Stimulated activated naive CD4-positive, alpha-beta T cell treated with Interleukin-2 at 50 U/mL for 16 hours (primary cell): ENCODE measurements around the gene SORCS2.

Source experiments
- DNase-seq: peaks from one replicate; lab custom pipeline; 2025; lab: John Stamatoyannopoulos, UW

Gene SORCS2

DNA sequence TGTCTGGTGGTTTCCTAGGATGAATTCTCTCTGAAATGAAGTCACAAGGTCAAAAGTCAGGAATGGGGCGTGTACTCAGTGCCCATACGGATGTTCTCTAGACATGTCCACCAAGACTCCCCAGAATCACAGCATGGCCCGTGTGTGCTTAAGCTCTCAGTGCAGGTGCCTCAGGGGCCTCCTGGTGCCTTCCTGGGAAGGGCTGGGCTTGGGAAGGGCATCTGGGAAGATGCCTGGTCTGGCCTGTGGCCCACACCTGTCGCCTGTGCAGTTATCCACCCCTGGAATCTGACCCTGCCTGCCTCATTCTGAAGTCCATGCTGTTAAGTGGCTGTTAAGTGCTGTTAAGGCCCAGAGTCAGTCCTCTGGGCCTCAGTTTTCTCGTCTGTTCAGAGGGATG, 31.2 kb downstream of the SORCS2 start:
- no peak for DNase-seq

DNA sequence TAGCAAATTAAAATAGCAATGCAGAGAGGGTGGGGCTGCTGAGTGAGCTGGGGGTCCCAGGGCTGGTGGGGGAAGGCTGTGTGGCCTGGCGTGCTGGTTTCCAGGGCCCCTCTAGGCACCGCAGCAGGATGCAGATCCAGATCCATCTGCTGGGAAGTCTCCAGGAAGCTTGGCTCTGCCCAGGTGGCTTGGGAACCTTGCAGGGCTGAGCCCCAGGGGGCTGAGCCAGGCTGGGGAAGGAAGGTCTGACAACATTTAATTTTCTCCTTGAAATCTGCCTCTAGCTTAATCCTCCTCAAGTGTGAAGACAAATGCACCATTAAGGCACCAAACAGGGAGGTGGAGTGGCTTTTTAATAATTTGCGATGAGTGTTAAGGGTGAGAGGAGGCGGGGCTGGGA, 31.7 kb downstream of the SORCS2 start:
- DNase-seq = no peak

- no peak for DNase-seq
Observed at GRCh38 chr4:7224878-7225533, 32.7 kb downstream of the SORCS2 start.

DNA sequence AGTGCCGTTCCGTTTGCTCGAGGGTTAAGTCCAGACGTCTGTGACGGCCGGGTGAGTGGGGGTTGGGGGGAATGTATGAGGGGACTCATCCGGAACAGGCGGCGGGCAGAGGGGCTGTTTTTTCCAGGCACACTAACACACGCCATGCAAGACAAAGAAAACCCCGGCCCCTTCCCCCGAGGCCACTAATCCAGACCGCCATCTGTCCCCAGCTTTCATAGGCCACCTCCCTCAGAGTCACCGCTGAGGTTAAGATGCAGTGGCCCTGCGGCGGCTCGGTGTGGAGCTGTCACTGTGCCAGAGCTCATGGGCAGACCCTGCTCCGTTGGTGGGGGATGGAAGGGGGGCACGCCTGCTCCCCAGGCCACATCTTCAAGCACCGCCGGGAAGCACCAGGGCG, 34.1 kb downstream of the SORCS2 start:
- DNase-seq = no peak

DNA sequence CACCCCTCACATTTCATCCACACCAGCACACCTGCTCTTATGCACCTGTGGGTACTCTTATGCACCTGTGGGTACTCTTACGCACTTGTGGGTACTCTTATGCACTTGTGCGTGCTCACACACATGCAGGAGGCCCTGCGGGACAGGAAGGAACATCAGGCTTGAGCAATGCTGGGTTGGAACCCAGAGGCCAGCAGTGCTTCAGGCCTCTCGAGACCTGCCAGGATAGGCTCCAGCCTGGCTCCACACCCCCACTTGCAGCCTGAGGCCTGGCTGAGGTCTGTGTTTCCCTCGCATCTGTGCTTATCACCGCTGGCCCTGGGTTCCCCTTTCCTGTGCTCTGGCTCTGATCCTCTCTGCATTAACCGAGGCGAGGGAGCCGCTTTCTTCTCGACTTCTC, 34.7 kb downstream of the SORCS2 start:
- no peak for DNase-seq

GRCh38 chr4:7228734-7229133, 36.4 kb downstream of the SORCS2 start:
- DNase-seq = no peak

DNA sequence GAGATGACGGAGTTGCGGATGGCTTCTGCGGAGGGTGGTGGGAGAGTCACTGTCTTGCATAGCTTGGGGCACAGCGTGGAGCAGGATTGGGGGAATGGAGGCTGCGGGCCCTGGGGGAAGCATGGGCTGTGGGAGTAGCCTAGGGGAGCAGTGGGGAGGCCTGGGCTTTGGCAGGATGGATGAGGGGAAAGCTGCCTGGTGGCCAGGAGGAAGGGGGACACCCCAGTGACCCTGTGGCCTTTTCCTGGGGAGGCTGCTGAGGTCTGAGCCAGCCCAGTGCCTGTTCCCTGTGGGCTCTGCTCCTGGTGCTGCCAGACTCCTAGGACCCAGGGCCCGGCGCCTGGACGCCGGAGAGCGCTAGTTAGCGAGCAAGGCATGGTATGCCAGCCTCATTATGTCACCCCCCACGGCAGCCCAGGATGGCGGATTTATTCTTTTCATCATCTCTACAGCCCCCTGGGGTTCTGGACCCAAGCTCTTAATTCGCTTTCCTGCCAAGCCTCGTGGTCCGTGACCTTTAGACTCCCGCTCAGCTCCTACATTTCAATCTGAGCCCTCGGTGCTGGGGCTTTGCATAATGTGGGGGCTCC, 39.8 kb downstream of the SORCS2 start:
- no peak for DNase-seq

GRCh38 chr4:7233006-7233580, 40.8 kb downstream of the SORCS2 start:
- no peak for DNase-seq

- no peak for DNase-seq
Observed at GRCh38 chr4:7233601-7234000, 41.3 kb downstream of the SORCS2 start.

- DNase-seq = no peak
Observed at GRCh38 chr4:7234355-7235029, 42.2 kb downstream of the SORCS2 start.

DNA sequence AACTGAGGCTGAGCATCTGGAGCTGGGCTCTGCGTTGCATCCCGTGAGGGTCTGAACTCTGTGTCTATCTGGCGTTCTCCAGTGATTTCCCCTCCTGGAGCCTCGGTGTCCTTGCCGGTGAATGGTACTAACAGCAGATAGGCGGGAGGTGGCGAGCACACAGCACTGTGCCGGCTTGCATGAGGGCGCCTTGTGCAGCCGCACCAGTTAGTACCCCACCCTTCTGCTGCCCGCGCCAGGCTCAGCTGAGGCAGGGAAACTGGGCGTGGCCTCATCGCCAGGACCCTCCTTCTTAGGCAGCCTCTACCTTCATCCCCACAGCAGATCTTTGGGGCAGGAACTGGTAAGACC, 42.7 kb downstream of the SORCS2 start:
- DNase-seq = no peak

DNA sequence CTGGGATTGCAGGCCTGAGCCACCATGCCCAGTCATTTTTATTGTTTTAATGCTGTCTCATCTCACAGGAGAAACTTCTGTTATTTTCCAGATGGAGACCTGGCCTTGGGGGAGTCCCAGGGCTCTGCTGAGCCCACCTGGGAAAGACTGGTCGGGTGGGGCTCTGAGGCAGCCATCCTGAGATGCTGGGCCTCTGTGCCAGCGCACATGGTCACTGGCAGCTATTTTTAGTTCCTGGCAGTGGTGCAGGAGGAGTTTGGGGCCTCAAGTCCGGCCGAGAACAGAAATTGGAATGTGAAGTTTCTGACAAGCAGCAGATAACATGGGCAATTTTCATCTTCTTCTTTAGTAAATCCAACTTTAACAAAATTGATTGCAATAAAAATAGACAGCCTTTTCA, 44.5 kb downstream of the SORCS2 start:
- DNase-seq = no peak

DNA sequence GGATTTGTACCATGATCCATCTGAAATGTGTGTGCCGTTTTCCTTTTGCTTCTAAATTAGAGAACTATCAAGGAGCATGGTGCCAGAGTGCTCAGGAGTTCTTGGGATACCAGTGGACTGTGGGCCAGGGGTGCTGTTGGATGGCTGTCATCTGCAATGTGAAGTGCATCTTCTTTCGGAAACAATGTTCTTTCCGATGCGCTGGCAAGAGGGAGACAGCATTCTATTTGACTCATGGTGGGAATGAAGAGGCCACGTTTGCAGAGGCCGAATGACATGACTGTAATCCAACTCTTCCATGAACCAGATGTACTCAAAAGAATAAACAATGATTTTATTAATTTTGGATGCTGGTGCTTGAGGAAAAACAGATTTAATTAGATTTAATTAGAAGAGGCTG, 45.5 kb downstream of the SORCS2 start:
- DNase-seq = no peak

GRCh38 chr4:7238300-7238960, 46.1 kb downstream of the SORCS2 start:
- no peak for DNase-seq

DNA sequence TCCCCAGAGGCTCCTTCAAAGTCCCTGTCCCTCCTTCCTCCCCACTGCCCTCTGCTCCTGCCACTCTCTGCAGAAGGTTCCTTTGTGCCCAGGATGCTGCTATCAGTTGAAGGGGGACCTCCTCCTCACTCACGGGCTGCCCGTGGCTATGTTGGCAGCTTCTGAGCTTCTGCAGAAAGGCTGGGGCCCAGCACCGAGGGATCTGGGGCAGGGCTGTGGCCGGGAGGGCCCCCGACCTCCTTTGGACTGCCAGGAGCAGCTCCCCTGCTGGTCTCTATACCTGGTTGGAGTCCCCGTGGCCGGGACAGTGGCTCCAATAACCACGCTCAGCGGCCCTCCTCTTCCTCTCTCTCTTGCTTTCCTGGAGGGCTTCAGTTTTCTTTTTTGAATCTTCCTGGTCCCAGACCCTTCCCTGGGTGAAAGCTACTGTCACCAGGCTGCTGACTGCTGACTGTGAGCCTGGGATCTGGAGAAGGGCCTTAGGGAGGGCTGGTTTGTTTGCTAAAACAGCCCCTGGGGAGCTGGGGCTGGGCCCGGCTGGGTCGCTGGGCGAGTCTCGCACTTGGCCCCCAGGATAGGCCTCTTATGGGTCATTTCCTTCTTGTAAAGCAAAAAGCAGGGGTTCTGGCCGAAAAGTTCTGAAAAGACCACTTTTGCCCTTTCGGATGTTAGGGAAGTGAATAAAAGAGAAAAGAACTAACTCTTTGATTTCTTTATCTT, 46.9 kb downstream of the SORCS2 start:
- no peak for DNase-seq

DNA sequence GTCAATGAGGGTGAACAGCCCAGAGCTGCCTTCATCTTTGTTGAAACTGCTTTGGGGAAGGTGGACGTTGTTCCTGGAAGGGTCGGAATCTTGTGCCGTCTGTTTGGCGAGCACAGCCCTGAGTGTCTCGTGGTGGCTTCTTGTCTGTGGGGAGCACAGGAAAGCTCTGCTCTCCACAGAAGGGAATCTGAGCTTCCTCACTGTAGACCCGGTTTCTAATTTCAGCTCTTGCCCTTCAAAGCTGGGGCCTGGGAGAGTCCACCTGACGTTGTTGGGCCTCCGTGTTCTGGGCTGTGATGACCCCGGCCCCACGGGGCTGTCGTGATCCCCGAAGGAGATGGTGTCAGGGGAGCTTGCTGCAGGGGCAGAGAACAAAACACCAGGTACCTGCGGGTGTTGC, 47.5 kb downstream of the SORCS2 start:
- no peak for DNase-seq

DNA sequence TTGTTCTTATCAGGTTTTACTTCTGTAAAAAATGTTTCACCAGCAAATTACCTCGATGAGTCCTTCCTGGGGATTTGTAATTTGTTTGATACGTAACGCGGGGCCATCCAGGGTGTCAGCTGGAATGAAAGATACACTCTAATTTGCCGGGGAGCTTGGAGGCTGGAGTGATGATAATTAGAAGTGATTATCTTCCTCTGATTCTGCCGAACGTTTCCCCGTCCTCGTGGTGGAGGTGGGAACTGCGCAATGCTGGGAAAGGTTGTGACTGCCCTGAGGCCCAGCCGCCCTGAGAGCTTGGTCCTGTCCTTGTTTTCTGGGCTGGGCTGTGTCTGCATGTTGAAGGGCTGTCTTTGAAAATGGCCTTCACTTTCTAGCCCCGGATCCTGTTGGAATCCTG, 48.0 kb downstream of the SORCS2 start:
- DNase-seq = no peak

DNA sequence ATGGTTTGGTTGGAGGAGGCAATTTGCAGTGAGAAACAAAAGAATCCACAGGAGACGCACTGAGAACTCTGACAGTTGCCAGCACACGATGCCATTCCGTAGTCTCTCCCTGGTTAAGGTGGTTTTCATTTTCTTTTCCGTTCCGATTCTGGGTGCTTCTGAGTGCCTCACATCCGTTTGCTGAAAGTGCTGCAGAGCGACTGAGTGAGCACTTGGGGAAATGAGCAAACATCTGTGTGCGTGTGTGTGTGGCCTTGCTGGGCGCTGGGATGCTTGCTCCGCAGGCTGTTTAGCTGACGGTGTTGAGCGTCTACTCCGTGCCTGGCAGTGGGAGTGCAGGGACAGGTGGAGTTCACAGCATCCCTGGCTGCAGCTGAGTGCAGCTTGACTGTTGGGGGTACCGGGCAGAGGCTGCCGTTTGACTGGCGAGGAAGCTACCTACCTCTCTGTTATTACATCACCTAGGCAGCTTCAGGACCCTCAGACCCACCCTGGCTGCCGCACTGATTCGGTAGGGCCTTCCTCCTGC, 49.3 kb downstream of the SORCS2 start:
- no peak for DNase-seq

DNA sequence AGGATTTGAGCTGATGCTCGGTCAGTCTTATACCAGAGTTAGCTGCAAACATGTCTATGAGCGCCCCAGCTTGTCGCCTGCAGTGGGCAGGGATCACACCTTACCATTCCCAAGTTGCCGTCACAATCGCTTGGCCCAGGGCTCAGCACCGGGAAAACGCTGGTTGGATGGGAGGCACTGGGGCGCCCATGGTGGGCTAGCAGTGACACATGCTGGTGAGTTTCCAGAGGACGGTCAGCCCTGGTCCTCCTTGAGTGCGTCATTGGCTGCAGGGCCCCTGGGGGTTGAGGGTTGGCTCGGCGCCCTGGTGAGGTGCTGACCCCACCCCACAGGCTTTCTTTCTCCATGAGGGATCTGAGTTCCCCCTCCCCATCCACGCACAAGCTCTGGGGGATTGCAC, 50.4 kb downstream of the SORCS2 start:
- no peak for DNase-seq

- DNase-seq = no peak
Observed at GRCh38 chr4:7243609-7244330, 51.4 kb downstream of the SORCS2 start.

DNA sequence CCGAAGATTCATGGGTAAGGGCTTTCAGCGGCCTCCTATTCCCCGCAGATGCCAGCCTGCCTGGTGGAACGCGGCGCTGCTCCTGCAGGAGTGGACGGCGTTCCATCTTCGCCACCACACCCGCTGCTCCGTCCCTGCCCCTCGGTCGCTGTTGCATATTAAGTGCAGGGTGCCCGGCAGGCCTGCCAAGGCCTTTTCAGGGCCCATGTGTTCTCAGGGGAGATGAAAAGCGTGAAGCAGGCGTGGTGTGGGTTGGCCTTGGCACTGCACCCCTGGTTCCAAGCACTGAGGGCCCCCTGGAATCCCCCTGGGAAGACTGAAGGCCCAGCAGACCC, 52.0 kb downstream of the SORCS2 start:
- no peak for DNase-seq
